Activated CD4-positive, alpha-beta memory T cell treated with anti-CD3 and anti-CD28 coated beads for 36 hours (primary cell): ENCODE results near the gene WTAP. TPM values are rescaled to one million over a fixed set of nuclear protein-coding genes. Genes with fewer than 3 reads are reported as not detected.
"Not testable (repeated sequence)": the region's sequence is repeated elsewhere in the genome, so short reads cannot be mapped to it uniquely, and the experiment has no call there.

Experiments
- CTCF ChIA-PET: fragments of 350-600 bp; sonication (Branson Sonifier 250); formaldehyde crosslinking; loops from one replicate; lab custom pipeline; 2021; ENCODE audit warnings: antibody characterized with exemption, inconsistent platforms; lab: Charles Lee
- POLR2A ChIA-PET: fragments of 350-600 bp; sonication (Branson Sonifier 250); formaldehyde crosslinking; loops from one replicate; lab custom pipeline; 2021; ENCODE audit warnings: antibody characterized with exemption; lab: Charles Lee
- DNase-seq: peaks from one replicate; pipeline ENCODE4 v3.0.0-alpha.2; 2020
- H3K27ac Mint-ChIP-seq: one replicate; pipeline ENCODE4 v1.8.0; 2021; ENCODE audit warnings: mixed read lengths
- H3K27me3 Mint-ChIP-seq: one replicate; pipeline ENCODE4 v1.8.0; 2021; ENCODE audit warnings: mixed read lengths
- H3K36me3 Mint-ChIP-seq: one replicate; pipeline ENCODE4 v1.8.0; 2021; ENCODE audit warnings: mixed read lengths
- H3K4me1 Mint-ChIP-seq: one replicate; pipeline ENCODE4 v1.8.0; 2021; ENCODE audit warnings: low read depth, mixed read lengths
- H3K4me3 Mint-ChIP-seq: one replicate; pipeline ENCODE4 v1.8.0; 2021; ENCODE audit warnings: mild to moderate bottlenecking, mixed read lengths
- H3K9me3 Mint-ChIP-seq: one replicate; pipeline ENCODE4 v1.8.0; 2021; ENCODE audit warnings: mixed read lengths
- intact Hi-C: fragments of 100-400 bp; cut with micrococcal nuclease; formaldehyde crosslinking; loops from one replicate; pipeline ENCODE4 v1.15.1; 2023
- total RNA-seq, 2 experiments: library from RNA; stranded (reverse); gene quantifications; one replicate each; pipeline ENCODE4 v1.2.3, GENCODE V29; 2021

Gene WTAP
- total RNA-seq, 2 experiments from 2014 or later: 87.6 to 90.2 TPM

- Mint-ChIP-seq H3K4me3 (peak overlapping the region; percentile 89), H3K4me1 (peaks cover 56% of the 10 kb centered on the region), H3K27ac (peak overlapping the region; percentile 94), H3K36me3 (peaks cover 31% of the 10 kb centered on the region), H3K27me3 (no peaks in the 10 kb centered on the region), H3K9me3 (no peaks in the 10 kb centered on the region)
- ChIA-PET POLR2A (interaction anchor here (0.9 to 8.0 kb wide), 5 partner anchors 9 to 61 kb away, joined by 3 to 90 read pairs (median 7); partner anchors contain the start of genes MRPL18, SOD2 and TCP1), CTCF (interaction anchor here (1.6 kb wide), 1 partner anchor 37 kb away, joined by 12 read pairs; no protein-coding TSS in a partner anchor)
- no peak for DNase-seq
- intact Hi-C loops: loop anchor here (5.0 kb wide), 1 partner anchor 734 kb away; no protein-coding TSS in a partner anchor
Observed at GRCh38 chr6:159728531-159728964, 1.2 kb downstream of the WTAP start.

- ChIA-PET POLR2A (interaction anchor here (1.5 to 8.0 kb wide), 4 partner anchors 8 to 60 kb away, joined by 6 to 90 read pairs (median 30); partner anchors contain the start of genes ACAT2, MRPL18, SOD2 and TCP1), CTCF (no interaction called here)
- Mint-ChIP-seq H3K4me3 (peak overlapping the region; percentile 89), H3K9me3 (no peaks in the 10 kb centered on the region), H3K4me1 (peaks cover 63% of the 10 kb centered on the region), H3K27ac (peak overlapping the region; percentile 77), H3K36me3 (peaks cover 28% of the 10 kb centered on the region), H3K27me3 (no peaks in the 10 kb centered on the region)
- intact Hi-C loops: loop anchor here (5.0 kb wide), 1 partner anchor 733 kb away; no protein-coding TSS in a partner anchor
- DNase-seq: no peak
Observed at GRCh38 chr6:159729598-159730331, 2.5 kb downstream of the WTAP start.

GRCh38 chr6:159730332-159730676 lies 3.0 kb downstream of the WTAP start:
- Mint-ChIP-seq H3K4me3 (peak overlapping the region; percentile 5), H3K9me3 (no peaks in the 10 kb centered on the region), H3K27ac (no peak overlapping the region), H3K27me3 (no peaks in the 10 kb centered on the region), H3K4me1 (peaks cover 60% of the 10 kb centered on the region), H3K36me3 (peaks cover 28% of the 10 kb centered on the region)
- intact Hi-C loops: no loop called here
- ChIA-PET POLR2A (interaction anchor here (1.5 to 8.0 kb wide), 4 partner anchors 8 to 59 kb away, joined by 6 to 90 read pairs (median 30); partner anchors contain the start of genes ACAT2, MRPL18, SOD2 and TCP1), CTCF (interaction anchor here (0.7 kb wide), 1 partner anchor 11 kb away, joined by 3 read pairs; no protein-coding TSS in a partner anchor)
- DNase-seq: no peak

GRCh38 chr6:159732550-159732949 lies 5.2 kb downstream of the WTAP start:
- DNase-seq, H3K27me3 Mint-ChIP-seq, H3K4me3 Mint-ChIP-seq, intact Hi-C loops, H3K27ac Mint-ChIP-seq, H3K9me3 Mint-ChIP-seq: not testable (repeated sequence)
- peaks cover 59% of the 10 kb centered on the region for H3K4me1 Mint-ChIP-seq
- ChIA-PET CTCF (interaction anchor here (0.6 to 2.5 kb wide), 5 partner anchors 12 to 57 kb away, joined by 3 to 8 read pairs (median 3); no protein-coding TSS in a partner anchor), POLR2A (interaction anchor here (1.1 kb wide), 2 partner anchors 29 to 50 kb away, joined by 3 read pairs; partner anchors contain the start of gene ACAT2)
- peaks cover 23% of the 10 kb centered on the region for H3K36me3 Mint-ChIP-seq

DNA sequence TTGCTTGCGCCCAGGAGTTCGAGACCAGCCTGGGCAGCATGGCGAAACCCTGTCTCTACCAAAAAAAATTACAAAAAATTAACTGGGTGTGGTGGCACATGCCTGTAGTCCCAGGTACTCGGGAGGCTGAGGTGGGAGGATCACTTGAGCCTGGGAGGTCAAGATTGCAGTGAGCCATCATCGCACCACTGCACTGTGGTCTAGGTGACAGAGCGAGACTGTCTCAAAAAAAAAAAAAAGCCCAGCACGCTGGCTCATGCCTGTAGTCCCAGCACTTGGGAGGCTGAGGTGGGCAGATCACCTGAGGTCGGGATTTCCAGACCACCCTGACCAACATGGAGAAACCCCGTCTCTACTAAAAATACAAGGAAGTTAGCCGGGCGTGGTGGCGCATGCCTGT lies 6.1 kb downstream of the WTAP start:
- Mint-ChIP-seq H3K4me1 (peaks cover 67% of the 10 kb centered on the region), H3K36me3 (peaks cover 18% of the 10 kb centered on the region)
- POLR2A ChIA-PET, H3K4me3 Mint-ChIP-seq, CTCF ChIA-PET, DNase-seq, H3K27ac Mint-ChIP-seq, H3K9me3 Mint-ChIP-seq, H3K27me3 Mint-ChIP-seq, intact Hi-C loops: not testable (repeated sequence)

DNA sequence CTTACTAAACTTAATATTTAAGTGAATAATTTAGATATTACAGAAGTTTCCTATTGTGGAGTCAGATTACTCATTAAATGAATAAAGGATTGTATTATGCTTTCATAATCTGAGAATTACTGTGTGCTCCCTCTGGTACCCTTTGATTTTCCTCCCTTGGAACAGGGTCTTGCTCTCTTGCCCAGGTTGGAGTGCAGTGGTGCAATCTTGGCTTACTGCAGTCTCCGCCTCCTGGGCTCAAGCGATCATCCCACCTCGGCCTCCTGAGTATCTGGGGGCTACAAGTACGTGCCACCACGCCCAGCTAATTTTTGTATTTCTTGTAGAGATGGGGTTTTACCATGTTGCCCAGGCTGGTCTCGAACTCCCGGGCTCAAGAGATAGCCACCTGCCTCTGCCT lies 9.6 kb downstream of the WTAP start:
- intact Hi-C loops: no loop called here
- Mint-ChIP-seq H3K4me3 (no peak overlapping the region), H3K4me1 (peaks cover 43% of the 10 kb centered on the region), H3K27me3 (no peaks in the 10 kb centered on the region), H3K27ac (no peak overlapping the region), H3K9me3 (no peaks in the 10 kb centered on the region), H3K36me3 (peaks cover 13% of the 10 kb centered on the region)
- DNase-seq: no peak
- ChIA-PET POLR2A (interaction anchor here (1.1 to 3.1 kb wide), 2 partner anchors 10 to 24 kb away, joined by 3 to 14 read pairs; partner anchors contain the start of gene WTAP), CTCF (interaction anchor here (0.9 to 1.0 kb wide), 2 partner anchors 14 to 33 kb away, joined by 3 read pairs; no protein-coding TSS in a partner anchor)

- H3K27ac Mint-ChIP-seq: no peak overlapping the region
- no peaks in the 10 kb centered on the region for H3K9me3 Mint-ChIP-seq
- H3K27me3 Mint-ChIP-seq: no peaks in the 10 kb centered on the region
- H3K4me1 Mint-ChIP-seq: peaks cover 23% of the 10 kb centered on the region
- ChIA-PET POLR2A (interaction anchor here (3.1 kb wide), 1 partner anchor 12 kb away, joined by 14 read pairs; the partner anchor contains the start of gene WTAP), CTCF (interaction anchor here (0.6 to 1.2 kb wide), 3 partner anchors 15 to 73 kb away, joined by 3 read pairs; no protein-coding TSS in a partner anchor)
- DNase-seq: no peak
- intact Hi-C loops: no loop called here
- peaks cover 24% of the 10 kb centered on the region for H3K36me3 Mint-ChIP-seq
- no peak overlapping the region for H3K4me3 Mint-ChIP-seq
Observed at GRCh38 chr6:159739341-159739740, 12.0 kb downstream of the WTAP start.

GRCh38 chr6:159742165-159742564 lies 14.9 kb downstream of the WTAP start:
- intact Hi-C loops: no loop called here
- Mint-ChIP-seq H3K36me3 (peaks cover 41% of the 10 kb centered on the region), H3K27ac (peak overlapping the region; percentile 46), H3K4me1 (peaks cover 22% of the 10 kb centered on the region), H3K9me3 (no peaks in the 10 kb centered on the region), H3K27me3 (no peaks in the 10 kb centered on the region), H3K4me3 (no peak overlapping the region)
- no peak for DNase-seq
- ChIA-PET CTCF (no interaction called here), POLR2A (interaction anchor here (1.4 kb wide), 1 partner anchor 48 kb away, joined by 3 read pairs; the partner anchor contains the start of genes MRPL18 and TCP1)

DNA sequence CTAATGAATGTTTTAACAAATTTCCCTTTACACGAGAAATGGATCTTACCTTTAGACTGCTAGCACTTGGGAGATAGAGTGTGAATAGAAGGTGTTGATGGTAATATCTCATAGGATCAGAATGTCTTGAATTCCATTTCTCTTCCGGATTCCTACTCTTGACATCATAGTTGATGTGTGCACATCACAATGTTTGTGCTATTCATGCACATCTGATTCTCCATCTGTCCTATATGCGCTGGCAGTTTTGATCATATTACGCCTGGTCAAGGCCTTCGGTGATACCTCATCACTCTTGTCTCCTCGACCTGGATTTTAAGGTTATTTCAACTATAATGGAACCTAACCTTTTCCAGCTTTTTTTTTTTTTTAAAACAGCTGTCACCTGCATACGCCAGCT lies 17.8 kb downstream of the WTAP start:
- no peaks in the 10 kb centered on the region for H3K27me3 Mint-ChIP-seq
- H3K27ac Mint-ChIP-seq: no peak overlapping the region
- ChIA-PET POLR2A (no interaction called here), CTCF (no interaction called here)
- intact Hi-C loops: no loop called here
- no peak for DNase-seq
- no peaks in the 10 kb centered on the region for H3K9me3 Mint-ChIP-seq
- no peak overlapping the region for H3K4me3 Mint-ChIP-seq
- H3K4me1 Mint-ChIP-seq: peaks cover 13% of the 10 kb centered on the region
- peaks cover 60% of the 10 kb centered on the region for H3K36me3 Mint-ChIP-seq

- Mint-ChIP-seq H3K27ac (no peak overlapping the region), H3K4me3 (no peak overlapping the region), H3K9me3 (no peaks in the 10 kb centered on the region), H3K36me3 (peaks cover 59% of the 10 kb centered on the region), H3K27me3 (no peaks in the 10 kb centered on the region), H3K4me1 (peaks cover 11% of the 10 kb centered on the region)
- POLR2A ChIA-PET: interaction anchor here (1.6 kb wide), 1 partner anchor 21 kb away, joined by 4 read pairs; no protein-coding TSS in a partner anchor
- intact Hi-C loops: no loop called here
- CTCF ChIA-PET: interaction anchor here (1.2 kb wide), 1 partner anchor 15 kb away, joined by 3 read pairs; the partner anchor contains the start of gene ACAT2
- no peak for DNase-seq
Observed at GRCh38 chr6:159746759-159747158, 19.5 kb downstream of the WTAP start.

DNA sequence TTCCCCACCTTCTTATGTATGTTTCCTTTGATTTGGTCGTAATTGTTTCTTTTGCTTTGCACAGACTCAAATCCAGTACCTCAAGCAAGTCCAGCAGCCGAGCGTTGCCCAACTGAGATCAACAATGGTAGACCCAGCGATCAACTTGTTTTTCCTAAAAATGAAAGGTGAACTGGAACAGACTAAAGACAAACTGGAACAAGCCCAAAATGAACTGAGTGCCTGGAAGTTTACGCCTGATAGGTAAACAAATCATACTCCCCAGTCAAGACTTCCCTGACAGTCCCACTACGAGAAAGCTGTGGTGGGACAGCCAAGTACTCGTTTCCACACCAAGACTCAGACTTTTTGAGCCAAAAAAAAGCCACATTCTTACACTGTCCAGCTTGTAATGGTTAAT lies 20.8 kb downstream of the WTAP start:
- CTCF ChIA-PET, intact Hi-C loops, H3K27ac Mint-ChIP-seq, H3K9me3 Mint-ChIP-seq, H3K27me3 Mint-ChIP-seq, H3K4me3 Mint-ChIP-seq, DNase-seq: not testable (repeated sequence)
- Mint-ChIP-seq H3K4me1 (peaks cover 11% of the 10 kb centered on the region), H3K36me3 (peaks cover 56% of the 10 kb centered on the region)
- POLR2A ChIA-PET: interaction anchor here (0.9 kb wide), 1 partner anchor 40 kb away, joined by 3 read pairs; no protein-coding TSS in a partner anchor

DNA sequence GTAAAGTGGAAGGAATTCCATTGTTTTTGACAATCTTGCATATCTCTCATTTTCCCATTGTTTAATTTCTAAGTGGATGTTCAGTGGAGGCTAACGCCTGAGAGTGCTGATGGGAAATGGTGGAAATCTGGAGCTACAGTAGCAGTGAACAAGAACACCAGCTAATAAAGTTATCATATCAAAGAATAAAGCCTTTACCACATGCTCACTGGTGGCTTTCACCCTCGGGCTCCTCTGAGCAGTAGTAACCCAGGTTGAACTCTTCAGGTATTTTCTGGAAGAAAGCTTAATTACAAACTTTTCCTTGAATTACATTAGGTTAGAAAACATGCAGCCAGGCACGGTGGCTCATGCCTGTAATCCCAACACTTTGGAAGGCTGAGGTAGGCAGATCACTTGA lies 24.1 kb downstream of the WTAP start:
- Mint-ChIP-seq H3K27me3 (no peaks in the 10 kb centered on the region), H3K27ac (peak overlapping the region; percentile 45), H3K4me3 (no peak overlapping the region), H3K36me3 (peaks cover 55% of the 10 kb centered on the region), H3K9me3 (no peaks in the 10 kb centered on the region), H3K4me1 (peaks cover 5% of the 10 kb centered on the region)
- DNase-seq: no peak
- intact Hi-C loops: no loop called here
- POLR2A ChIA-PET: no interaction called here
- CTCF ChIA-PET: interaction anchor here (1.1 kb wide), 1 partner anchor 14 kb away, joined by 3 read pairs; no protein-coding TSS in a partner anchor
